ENCODE measurements around the gene DUSP22. TPM values are rescaled to one million over a fixed set of nuclear protein-coding genes. Genes with fewer than 3 reads are reported as not detected.

DUSP22 gene
- total RNA-seq, 1 experiment from 2014 or later = 34.8 TPM

DNA sequence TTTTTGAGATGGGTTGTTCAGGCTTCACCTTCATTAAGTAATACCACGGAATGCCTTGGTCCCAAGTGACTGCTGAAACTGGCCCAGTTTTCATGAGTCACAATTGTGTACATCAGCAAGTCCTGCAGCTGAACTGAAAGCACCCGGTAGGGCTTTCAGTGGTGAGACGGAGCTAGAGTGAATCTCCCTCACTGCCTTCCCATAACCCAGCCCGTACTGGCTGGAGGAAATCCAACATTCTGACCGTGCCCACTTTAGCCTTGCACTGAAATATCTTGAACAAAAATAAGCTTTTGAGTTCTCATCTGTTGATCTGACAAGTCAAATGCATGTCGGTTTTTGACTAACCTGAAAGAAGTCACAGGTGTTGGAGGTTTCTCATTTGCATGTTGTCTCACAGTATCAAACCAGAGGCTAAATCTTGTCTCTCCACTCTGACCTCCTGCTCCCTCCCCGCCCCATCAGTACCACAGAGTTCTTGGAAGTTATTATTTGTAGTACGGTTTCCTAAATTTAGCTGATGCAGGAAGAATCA, 35.9 kb downstream of the DUSP22 start:
- H3K9me3 ChIP-seq (ENCODE audit: control insufficient read depth, insufficient read depth, low read depth, low read length) = no peaks in the 10 kb centered on the region
- TF ChIP-seq, protein P1, sequence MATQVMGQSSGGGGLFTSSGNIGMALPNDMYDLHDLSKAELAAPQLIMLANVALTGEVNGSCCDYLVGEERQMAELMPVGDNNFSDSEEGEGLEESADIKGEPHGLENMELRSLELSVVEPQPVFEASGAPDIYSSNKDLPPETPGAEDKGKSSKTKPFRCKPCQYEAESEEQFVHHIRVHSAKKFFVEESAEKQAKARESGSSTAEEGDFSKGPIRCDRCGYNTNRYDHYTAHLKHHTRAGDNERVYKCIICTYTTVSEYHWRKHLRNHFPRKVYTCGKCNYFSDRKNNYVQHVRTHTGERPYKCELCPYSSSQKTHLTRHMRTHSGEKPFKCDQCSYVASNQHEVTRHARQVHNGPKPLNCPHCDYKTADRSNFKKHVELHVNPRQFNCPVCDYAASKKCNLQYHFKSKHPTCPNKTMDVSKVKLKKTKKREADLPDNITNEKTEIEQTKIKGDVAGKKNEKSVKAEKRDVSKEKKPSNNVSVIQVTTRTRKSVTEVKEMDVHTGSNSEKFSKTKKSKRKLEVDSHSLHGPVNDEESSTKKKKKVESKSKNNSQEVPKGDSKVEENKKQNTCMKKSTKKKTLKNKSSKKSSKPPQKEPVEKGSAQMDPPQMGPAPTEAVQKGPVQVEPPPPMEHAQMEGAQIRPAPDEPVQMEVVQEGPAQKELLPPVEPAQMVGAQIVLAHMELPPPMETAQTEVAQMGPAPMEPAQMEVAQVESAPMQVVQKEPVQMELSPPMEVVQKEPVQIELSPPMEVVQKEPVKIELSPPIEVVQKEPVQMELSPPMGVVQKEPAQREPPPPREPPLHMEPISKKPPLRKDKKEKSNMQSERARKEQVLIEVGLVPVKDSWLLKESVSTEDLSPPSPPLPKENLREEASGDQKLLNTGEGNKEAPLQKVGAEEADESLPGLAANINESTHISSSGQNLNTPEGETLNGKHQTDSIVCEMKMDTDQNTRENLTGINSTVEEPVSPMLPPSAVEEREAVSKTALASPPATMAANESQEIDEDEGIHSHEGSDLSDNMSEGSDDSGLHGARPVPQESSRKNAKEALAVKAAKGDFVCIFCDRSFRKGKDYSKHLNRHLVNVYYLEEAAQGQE (IDR thresholded peaks at IDR 0.05; ENCODE audit: insufficient read depth in 1 of 2, low read depth in 2 of 2, low read length in 1 of 2) = no peak
- TF ChIP-seq, protein P2, sequence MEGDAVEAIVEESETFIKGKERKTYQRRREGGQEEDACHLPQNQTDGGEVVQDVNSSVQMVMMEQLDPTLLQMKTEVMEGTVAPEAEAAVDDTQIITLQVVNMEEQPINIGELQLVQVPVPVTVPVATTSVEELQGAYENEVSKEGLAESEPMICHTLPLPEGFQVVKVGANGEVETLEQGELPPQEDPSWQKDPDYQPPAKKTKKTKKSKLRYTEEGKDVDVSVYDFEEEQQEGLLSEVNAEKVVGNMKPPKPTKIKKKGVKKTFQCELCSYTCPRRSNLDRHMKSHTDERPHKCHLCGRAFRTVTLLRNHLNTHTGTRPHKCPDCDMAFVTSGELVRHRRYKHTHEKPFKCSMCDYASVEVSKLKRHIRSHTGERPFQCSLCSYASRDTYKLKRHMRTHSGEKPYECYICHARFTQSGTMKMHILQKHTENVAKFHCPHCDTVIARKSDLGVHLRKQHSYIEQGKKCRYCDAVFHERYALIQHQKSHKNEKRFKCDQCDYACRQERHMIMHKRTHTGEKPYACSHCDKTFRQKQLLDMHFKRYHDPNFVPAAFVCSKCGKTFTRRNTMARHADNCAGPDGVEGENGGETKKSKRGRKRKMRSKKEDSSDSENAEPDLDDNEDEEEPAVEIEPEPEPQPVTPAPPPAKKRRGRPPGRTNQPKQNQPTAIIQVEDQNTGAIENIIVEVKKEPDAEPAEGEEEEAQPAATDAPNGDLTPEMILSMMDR (IDR thresholded peaks at IDR 0.05) = no peak
- TF ChIP-seq POLR2AphosphoS5 (IDR thresholded peaks at IDR 0.05; ENCODE audit: low read depth, low read length) = no peak
- no peak for TF ChIP-seq TCF7L2 (IDR thresholded peaks at IDR 0.05; ENCODE audit: low read depth, low read length)
- TF ChIP-seq SIN3A (IDR thresholded peaks at IDR 0.05; ENCODE audit: borderline replicate concordance, insufficient read depth, low read depth, low read length) = no peak
- no peaks in the 10 kb centered on the region for H3K4me1 ChIP-seq (ENCODE audit: control insufficient read depth, insufficient read depth, low read length)
- intact Hi-C loops (cut with micrococcal nuclease; ENCODE audit: unreplicated experiment) = no loop called here
- no peak overlapping the region for H3K27ac ChIP-seq (ENCODE audit: low read length)
- ATAC-seq = no peak; the same call in 1 of the 2 replicates
- no peak overlapping the region for H3K4me3 ChIP-seq (ENCODE audit: low read depth in 2 of 2, low read length in 2 of 2)
- no peak for DNase-seq (ENCODE audit: low read depth, low spot score)
- POLR2A ChIA-PET = no interaction called here
- no peaks in the 10 kb centered on the region for H3K27me3 ChIP-seq (ENCODE audit: control insufficient read depth, insufficient read depth, low read length)
- CTCF ChIA-PET = no interaction called here
- in situ Hi-C loops (cut with HindIII; ENCODE audit: low pct_unique_long_range_greater_than_20kb, low sequenced_read_pairs) = no loop called here
- no peaks in the 10 kb centered on the region for H3K36me3 ChIP-seq (ENCODE audit: control insufficient read depth, insufficient read depth, low read length)
- BruUV-seq (replicated peaks) = no TSS peak

DNA sequence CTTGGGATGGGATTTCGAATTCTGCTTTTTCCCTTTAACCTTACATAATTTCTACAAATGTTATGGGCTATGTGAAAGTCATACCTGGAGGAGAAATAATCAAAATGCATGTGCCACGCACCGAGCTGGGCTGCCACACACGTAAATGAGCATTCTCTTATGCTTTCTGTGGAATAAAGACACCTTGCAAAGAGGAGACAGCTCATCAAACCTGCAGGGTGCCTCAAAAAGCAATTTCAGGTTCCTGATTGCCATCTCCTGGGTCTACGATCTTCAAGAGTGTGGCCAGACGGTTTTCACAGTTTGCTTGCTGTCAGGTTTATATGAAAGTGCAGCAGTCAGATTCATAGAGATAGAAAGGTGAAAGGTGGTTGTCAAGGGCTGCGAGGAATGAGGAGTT, 36.6 kb downstream of the DUSP22 start:
- in situ Hi-C loops (cut with HindIII; ENCODE audit: low pct_unique_long_range_greater_than_20kb, low sequenced_read_pairs) = no loop called here
- POLR2A ChIA-PET = no interaction called here

More for the DNA sequence above, 36.6 kb downstream of the DUSP22 start:
- no TSS peak for BruUV-seq (replicated peaks)
- H3K36me3 ChIP-seq (ENCODE audit: control insufficient read depth, insufficient read depth, low read length) = no peaks in the 10 kb centered on the region
- TF ChIP-seq TCF7L2 (IDR thresholded peaks at IDR 0.05; ENCODE audit: low read depth, low read length) (no peak), SIN3A (IDR thresholded peaks at IDR 0.05; ENCODE audit: borderline replicate concordance, insufficient read depth, low read depth, low read length) (no peak)
- TF ChIP-seq, protein P2 (IDR thresholded peaks at IDR 0.05) = no peak
- ATAC-seq = no peak
- H3K27ac ChIP-seq (ENCODE audit: low read length) = no peak overlapping the region
- H3K9me3 ChIP-seq (ENCODE audit: control insufficient read depth, insufficient read depth, low read depth, low read length) = no peaks in the 10 kb centered on the region
- DNase-seq (ENCODE audit: low read depth, low spot score) = no peak
- H3K4me3 ChIP-seq (ENCODE audit: low read depth in 2 of 2, low read length in 2 of 2) = no peak overlapping the region
- no peaks in the 10 kb centered on the region for H3K27me3 ChIP-seq (ENCODE audit: control insufficient read depth, insufficient read depth, low read length)
- intact Hi-C loops (cut with micrococcal nuclease; ENCODE audit: unreplicated experiment) = no loop called here
- CTCF ChIA-PET = no interaction called here
- H3K4me1 ChIP-seq (ENCODE audit: control insufficient read depth, insufficient read depth, low read length) = no peaks in the 10 kb centered on the region
